ACHN (cell line): ENCODE results near the gene CHMP4A.

Experiments used
- DNase-seq: peaks from one replicate; pipeline ENCODE4 v3.0.0-alpha.2; 2015
- in situ Hi-C: cut with HindIII; loops from 2 replicates; pipeline ENCODE4 v1.10.0; 2017; ENCODE audit warnings: low sequenced_read_pairs, low pct_ligation_motif_present, low pct_unique_long_range_greater_than_20kb

The CHMP4A gene

DNA sequence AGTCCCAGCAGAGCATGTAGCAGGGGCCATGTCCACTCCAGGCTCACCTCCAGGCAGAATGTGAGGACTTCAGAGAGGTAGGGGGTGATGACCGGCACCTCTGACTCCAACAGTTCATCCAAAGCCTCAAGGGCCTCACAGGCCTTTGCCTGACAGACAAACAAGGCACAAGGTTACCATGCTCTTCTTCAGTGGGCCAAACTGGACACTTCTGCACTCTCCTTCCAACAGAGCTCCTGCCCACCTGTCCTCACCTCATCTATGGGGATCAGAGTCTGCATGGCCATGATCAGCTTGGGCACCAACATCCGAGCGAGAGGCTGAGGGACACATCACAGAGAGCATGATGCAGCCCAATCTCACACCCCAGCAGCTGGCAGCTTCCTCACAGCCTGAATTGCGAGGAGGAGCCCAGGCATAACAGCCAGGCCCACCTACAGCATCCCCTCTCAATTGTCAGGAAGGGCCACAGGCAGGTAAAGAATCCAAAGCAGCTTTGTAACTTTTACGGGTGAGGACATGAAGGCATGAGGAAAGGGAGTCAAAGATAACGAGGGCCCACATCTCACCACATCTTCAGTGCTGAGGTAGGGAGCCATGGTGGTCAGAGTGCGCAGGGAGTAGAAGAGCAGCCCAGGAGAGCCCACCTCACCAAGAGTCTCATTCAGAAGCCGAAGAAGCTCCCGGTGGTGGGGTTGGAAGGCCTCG, 26.3 kb downstream of the CHMP4A start:
- no peak for DNase-seq
- in situ Hi-C loops = no loop called here

DNA sequence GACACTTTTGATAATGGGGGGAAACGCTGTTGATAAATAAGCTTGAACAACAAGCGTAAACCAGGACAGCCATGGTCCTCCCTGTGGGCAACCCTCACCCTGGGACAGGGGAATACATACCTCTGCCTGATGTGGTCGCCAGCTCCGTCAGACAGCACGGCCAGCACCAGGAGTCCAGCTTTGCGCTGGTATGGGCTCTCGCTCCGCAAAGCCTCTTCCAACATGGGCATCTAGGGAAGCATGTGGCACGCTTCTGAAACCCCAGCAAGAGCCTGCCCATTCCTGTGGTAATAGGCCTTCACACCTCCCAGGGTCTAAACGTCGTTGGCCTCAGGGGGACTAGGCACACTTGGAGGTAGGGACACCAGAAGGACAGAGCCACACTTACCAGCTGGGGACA, 27.5 kb downstream of the CHMP4A start:
- no peak for DNase-seq
- in situ Hi-C loops = no loop called here

DNA sequence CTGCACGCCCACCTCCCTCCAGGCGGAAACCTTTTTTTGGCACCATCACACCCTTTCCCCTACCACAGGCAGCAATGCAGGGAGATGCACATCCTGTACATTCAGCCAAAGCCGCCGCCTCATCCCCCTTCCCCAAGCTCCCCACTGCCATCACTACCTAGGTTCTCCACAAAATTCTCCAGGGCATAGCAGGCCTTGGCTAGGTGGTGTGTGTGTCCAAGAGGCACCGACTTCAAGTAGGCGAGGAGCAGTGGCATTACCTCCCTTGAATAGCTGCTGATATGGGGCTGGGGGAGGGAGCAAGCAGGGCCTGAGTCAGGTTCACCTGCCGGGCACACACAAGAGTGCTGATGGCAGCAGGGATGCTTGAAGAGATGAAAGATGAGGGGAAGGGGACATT, 28.3 kb downstream of the CHMP4A start:
- DNase-seq = no peak
- in situ Hi-C loops = no loop called here

- DNase-seq = no peak
- in situ Hi-C loops = no loop called here
Observed at GRCh38 chr14:24184104-24184970, 29.0 kb downstream of the CHMP4A start.

DNA sequence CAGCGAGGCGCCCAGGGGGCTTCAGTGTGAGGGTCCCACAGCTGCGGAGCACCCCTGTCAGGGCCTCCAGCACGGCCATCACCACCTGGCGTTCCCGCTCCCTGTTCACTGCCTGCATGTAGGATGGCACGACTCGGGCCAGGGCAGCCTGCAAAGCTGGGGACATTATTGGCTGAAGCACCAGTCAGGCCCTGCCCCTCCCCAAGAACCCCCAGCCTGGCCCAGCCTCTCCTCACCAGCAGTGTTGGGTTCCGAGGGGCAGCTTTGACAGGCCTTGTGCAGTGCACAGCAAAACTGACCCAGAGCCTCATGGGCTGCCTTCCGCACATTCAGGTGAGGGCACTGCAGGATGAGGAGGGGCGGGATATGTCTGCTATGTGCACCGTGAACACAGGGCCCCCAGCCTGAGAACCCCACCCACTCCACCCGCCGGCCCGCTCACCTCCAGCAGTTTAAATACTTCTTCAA, 30.2 kb downstream of the CHMP4A start:
- in situ Hi-C loops = no loop called here
- no peak for DNase-seq

- in situ Hi-C loops = no loop called here
- DNase-seq = no peak
Observed at GRCh38 chr14:24182110-24182882, 31.0 kb downstream of the CHMP4A start.

GRCh38 chr14:24181371-24182077, 31.8 kb downstream of the CHMP4A start:
- in situ Hi-C loops = no loop called here
- no peak for DNase-seq

DNA sequence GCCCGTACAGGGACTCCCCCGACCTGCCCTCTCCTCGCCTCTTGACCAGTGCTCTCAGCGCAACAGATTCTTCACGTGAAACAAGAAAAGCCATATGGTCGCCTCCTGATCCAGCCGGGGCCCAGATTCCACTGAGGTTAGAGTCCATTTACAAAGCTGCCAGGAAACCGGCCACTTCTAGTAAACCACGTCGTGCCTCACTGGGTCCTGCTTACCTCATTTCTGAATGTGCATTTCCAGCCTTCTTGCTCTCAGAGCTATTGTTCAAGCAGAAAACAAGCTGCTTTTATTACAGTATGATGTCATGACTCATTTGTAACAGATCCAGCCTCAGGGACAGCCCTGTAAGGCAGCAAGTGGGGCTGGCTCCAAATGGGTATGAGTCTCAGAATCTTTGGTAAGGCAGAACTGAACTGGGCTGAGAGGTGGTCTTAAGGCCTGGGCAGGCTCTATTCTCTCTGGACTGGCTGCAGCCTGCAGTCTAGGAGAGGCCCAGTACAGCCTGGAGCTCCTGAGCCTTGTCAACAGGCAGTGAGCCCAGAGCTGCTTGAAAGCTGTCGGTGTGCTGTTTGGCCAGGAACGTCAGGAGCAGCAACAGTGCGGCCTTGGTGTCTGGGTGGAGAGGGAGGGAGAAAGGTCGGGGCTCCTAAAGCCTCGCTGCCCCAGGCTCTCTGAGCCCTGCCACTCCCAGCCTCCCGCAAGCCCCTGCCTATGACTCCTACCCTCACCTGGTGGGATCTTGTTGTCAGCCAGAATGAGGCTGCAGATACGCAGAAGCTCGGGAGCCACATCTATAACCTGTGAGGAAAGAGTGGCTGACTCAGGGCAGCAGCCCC, 33.1 kb downstream of the CHMP4A start:
- DNase-seq = peak; percentile 85
- in situ Hi-C loops = no loop called here

GRCh38 chr14:24179294-24179960, 33.9 kb downstream of the CHMP4A start:
- in situ Hi-C loops = no loop called here

GRCh38 chr14:24178399-24179178, 34.7 kb downstream of the CHMP4A start:
- in situ Hi-C loops = no loop called here
- no peak for DNase-seq

More at GRCh38 chr14:24179294-24179960, 33.9 kb downstream of the CHMP4A start:
- no peak for DNase-seq

- DNase-seq = no peak
- in situ Hi-C loops = no loop called here
Observed at GRCh38 chr14:24177891-24178290, 35.4 kb downstream of the CHMP4A start.

DNA sequence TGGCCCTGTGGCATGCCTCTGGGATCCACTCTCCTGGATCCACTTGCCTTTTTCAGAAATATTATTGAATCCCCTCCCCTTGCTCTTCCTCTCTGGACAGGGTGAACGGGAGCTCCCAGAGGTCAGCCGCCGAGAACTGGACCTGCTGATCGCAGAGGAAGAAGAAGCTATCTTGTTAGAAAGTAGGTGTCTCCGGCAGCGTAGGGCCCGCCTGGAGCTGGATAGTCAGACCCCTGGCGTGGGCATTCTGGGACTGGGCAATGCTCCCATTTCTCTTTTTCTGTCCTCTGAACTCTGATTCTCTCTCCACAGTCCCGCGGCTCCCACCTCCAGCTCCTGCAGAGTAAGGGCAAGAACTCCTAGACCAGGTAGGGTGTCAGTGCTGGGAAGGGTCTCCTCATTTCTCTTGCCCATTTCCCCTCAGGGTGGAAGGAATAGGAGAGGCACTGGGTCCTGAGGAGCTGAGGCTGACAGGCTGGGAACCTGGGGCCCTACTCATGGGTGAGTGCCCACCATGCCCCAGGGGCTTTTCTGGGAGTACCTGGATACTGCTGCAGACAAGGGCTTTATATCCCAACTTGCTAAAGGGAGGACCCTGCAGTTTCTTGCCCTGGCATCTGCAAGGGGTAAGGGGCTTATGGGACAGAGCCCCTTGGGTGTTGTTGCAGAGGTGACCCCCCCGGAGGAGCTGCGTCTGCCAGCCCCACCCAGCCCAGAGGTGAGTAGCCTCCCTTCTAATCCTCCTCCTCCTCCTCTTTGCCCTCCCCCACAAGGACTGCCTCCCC, 36.1 kb downstream of the CHMP4A start:
- in situ Hi-C loops = no loop called here
- DNase-seq = no peak

DNA sequence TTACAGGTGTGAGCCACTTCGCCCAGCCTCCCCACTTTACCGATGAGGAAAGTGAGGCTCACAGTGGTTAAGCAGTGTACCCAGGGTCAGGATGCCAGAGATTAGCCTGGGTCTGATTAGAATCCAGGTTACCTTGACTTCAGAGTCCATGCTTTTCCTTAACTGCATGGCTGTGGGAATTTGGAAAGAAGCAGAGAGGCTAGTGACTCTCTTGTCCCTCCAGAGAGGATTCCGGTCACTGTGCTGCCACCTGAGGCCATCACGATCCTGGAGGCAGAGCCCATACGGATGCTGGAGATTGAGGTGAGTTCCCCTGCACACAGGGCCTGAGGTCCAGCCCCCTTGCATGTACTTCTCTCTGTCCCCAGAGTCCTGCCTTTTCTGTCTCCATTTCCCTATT, 36.7 kb downstream of the CHMP4A start:
- DNase-seq = no peak
- in situ Hi-C loops = no loop called here

DNA sequence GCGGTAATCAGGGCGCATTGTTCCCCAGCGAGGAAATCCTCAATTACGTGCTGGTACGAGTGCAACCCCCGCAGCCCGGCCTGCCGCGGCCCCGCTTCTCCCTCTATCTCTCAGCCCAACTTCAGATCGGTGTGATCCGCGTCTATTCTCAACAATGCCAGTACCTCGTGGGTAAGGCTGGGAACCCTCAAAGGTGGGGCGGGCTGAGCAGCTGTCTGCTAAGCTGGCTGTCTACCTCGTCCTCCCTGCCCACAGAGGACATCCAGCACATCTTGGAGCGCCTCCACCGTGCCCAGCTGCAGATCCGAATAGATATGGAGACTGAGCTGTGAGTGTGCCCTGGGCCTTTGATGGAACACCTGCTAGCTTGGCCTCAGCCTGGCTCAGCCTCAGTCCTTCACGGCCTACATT, 40.4 kb downstream of the CHMP4A start:
- no peak for DNase-seq
- in situ Hi-C loops = no loop called here

DNA sequence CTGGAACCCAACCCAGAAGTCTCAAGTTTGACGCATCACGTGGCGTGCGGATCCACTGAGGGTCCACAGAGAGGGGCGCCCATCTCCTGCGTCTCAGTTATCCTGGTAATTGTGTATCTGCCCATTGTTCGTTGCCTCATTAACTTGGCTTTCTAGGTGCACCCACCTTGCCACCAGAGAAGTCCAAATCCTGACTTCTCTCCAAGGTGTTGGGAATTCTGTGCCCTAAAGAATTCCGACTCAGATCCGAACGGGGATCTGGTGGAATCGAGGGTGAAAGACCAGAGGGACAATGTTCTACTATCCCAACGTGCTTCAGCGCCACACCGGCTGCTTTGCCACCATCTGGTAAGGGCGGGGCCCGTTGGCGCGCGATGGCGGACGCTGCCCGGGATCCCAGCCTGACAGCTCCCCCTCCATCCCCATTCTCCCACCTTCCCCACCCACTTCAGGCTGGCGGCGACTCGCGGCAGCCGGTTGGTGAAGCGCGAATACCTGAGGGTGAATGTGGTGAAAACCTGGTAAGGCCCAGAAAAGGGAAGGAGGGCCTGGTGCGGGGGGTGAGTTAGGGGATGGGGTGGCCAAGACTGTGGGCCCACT, 40.9 kb downstream of the CHMP4A start:
- in situ Hi-C loops = no loop called here
- no peak for DNase-seq
